ENCODE data around the gene PNPLA1. TPM values are rescaled to one million over a fixed set of nuclear protein-coding genes. Genes with fewer than 3 reads are reported as not detected.

The PNPLA1 gene
- total and polyA plus RNA-seq, 10 of the 15 experiments (the other 5 are each of a cell fraction or from before 2014, with no cell fraction given), result 0.04 TPM; not detected in 9

- DNase-seq (ENCODE audit: low read depth, low spot score), result no peak
- intact Hi-C loops (cut with micrococcal nuclease; ENCODE audit: unreplicated experiment) (loop anchor here (5.0 kb wide), 1 partner anchor 33 kb away; no protein-coding TSS in a partner anchor), in situ Hi-C loops (cut with MboI) (no loop called here)
- Histone ChIP-seq H3K9me3 (replicated peaks; ENCODE audit: control insufficient read depth, insufficient read depth, low read length) (no peaks in the 10 kb centered on the region), H3K4me2 (ENCODE audit: control insufficient read depth, insufficient read depth) (no peak overlapping the region), H3K4me3 (no peak overlapping the region), H3K9ac (ENCODE audit: control insufficient read depth, insufficient read depth, low read length) (no peak overlapping the region), H3K4me1 (ENCODE audit: control insufficient read depth, insufficient read depth, low read length) (peaks cover 27% of the 10 kb centered on the region), H4K20me1 (ENCODE audit: control insufficient read depth, insufficient read depth) (no peaks in the 10 kb centered on the region), H3K36me3 (ENCODE audit: control insufficient read depth in 2 of 2, insufficient read depth in 2 of 2, low read length in 1 of 2) (no peaks in the 10 kb centered on the region), H3K79me2 (ENCODE audit: control insufficient read depth, insufficient read depth, low read length) (no peaks in the 10 kb centered on the region), H3K27ac (ENCODE audit: control insufficient read depth, insufficient read depth) (no peak overlapping the region), H2AFZ (ENCODE audit: control insufficient read depth, low read depth, low read length) (no peak overlapping the region), H3K27me3 (replicated peaks in 1 of 2; ENCODE audit: control insufficient read depth in 2 of 2, insufficient read depth in 2 of 2, low read length in 1 of 2) (peaks cover 0 to 6% of the 10 kb centered on the region in 2 experiments; a peak in 1 of 4 replicates)
- WGBS (ENCODE audit: insufficient coverage, insufficient replicate concordance, low lambda C conversion rate, missing lambda C conversion rate), result 83% methylated on average over 14 of the region's 14 CpGs
- FAIRE-seq, result no peak
- ATAC-seq, result no peak
- ChIA-PET POLR2A (interaction anchor here (0.6 to 6.0 kb wide), 6 partner anchors 8 to 308 kb away, joined by 3 to 44 read pairs (median 4); partner anchors contain the start of gene MAPK14), SMC1A (ENCODE audit: uncharacterized antibody, unreplicated experiment) (interaction anchor here (1.0 to 13.7 kb wide), 6 partner anchors 18 to 33 kb away, joined by 3 to 386 read pairs (median 5); no protein-coding TSS in a partner anchor), RAD21 (ENCODE audit: unreplicated experiment) (interaction anchor here (0.6 to 11.6 kb wide), 6 partner anchors 12 to 35 kb away, joined by 3 to 311 read pairs (median 4); no protein-coding TSS in a partner anchor), CTCF (interaction anchor here (1.0 to 19.9 kb wide), 6 partner anchors 10 to 214 kb away, joined by 4 to 483 read pairs (median 8); no protein-coding TSS in a partner anchor)
- BruUV-seq (replicated peaks), result no TSS peak
- TF ChIP-seq, protein P1, sequence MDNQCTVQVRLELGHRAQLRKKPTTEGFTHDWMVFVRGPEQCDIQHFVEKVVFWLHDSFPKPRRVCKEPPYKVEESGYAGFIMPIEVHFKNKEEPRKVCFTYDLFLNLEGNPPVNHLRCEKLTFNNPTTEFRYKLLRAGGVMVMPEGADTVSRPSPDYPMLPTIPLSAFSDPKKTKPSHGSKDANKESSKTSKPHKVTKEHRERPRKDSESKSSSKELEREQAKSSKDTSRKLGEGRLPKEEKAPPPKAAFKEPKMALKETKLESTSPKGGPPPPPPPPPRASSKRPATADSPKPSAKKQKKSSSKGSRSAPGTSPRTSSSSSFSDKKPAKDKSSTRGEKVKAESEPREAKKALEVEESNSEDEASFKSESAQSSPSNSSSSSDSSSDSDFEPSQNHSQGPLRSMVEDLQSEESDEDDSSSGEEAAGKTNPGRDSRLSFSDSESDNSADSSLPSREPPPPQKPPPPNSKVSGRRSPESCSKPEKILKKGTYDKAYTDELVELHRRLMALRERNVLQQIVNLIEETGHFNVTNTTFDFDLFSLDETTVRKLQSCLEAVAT (IDR thresholded peaks at IDR 0.05), result 0 out of 2 replicates have a peak, but pooled peaks have one; percentile 29
- no peak for TF ChIP-seq NFYA (IDR thresholded peaks at IDR 0.05; ENCODE audit: borderline replicate concordance, low read depth, low read length)
These were observed 65.8 kb downstream of the PNPLA1 start for GRCh38 chr6:36335465-36336207.
